Retinal pigment epithelial cell (primary cell): ENCODE measurements around the gene ARMC9.

ENCODE experiments used
- DNase-seq: peaks from one replicate; pipeline ENCODE4 v3.0.0-alpha.2; 2010; ENCODE audit warnings: low read depth
- H3K4me3 ChIP-seq: 2 replicates; pipeline ENCODE4 v1.5.1; 2011; ENCODE audit warnings: mild to moderate bottlenecking, low read length, control low read depth, moderate library complexity
- CTCF ChIP-seq: conservative IDR thresholded peaks from 2 replicates; pipeline ENCODE4 v1.5.1; 2011; ENCODE audit warnings: low read depth, low read length, control low read depth, inconsistent platforms

ARMC9 gene

GRCh38 chr2:231415029-231415428, 216.6 kb downstream of the ARMC9 start:
- H3K4me3 ChIP-seq, result no peak overlapping the region
- no peak for DNase-seq
- TF ChIP-seq CTCF, result no peak

- no peak overlapping the region for H3K4me3 ChIP-seq
- no peak for TF ChIP-seq CTCF
- no peak for DNase-seq
Observed at GRCh38 chr2:231418820-231419640, 220.6 kb downstream of the ARMC9 start.

DNA sequence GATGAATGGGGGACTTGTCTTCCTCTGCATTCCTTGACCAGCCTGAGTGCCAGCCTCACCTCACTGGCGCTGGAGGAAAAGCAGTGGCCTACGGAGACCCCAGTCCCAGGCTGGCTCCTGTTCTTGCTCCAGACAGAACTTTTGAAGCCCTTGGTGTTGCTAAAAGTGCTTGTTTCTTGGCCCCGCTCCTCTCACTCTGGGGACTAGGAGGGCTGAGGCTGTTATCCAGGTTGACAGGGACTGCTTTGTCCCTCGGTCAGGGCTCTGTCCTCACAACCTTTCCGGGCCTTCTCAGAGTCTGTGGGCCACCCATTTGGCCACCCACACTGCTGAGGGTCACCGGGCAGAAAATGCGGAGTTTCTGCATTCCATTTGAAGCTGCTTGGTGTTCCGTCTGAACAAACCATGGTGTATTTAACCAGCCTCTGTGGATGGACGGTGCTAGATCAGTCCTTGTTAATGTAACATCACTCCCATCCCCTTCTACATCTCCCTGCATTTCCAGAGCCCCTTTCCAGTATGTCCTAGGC, 222.7 kb downstream of the ARMC9 start:
- no peak for DNase-seq
- TF ChIP-seq CTCF, result no peak

GRCh38 chr2:231422056-231422455, 223.6 kb downstream of the ARMC9 start:
- no peak for DNase-seq
- TF ChIP-seq CTCF, result no peak
- H3K4me3 ChIP-seq, result no peak overlapping the region

More for the DNA sequence above, 222.7 kb downstream of the ARMC9 start:
- H3K4me3 ChIP-seq, result no peak overlapping the region

- H3K4me3 ChIP-seq, result no peak overlapping the region
- DNase-seq, result no peak
- TF ChIP-seq CTCF, result no peak
Observed at GRCh38 chr2:231423176-231423575, 224.7 kb downstream of the ARMC9 start.
